Limb (tissue), 2 donors: Measurements from ENCODE around the gene OSBPL7.

Experiments
- DNase-seq, 2 donors: peaks; one replicate each; pipeline ENCODE4 v3.0.0-alpha.2; 2016; ENCODE audit errors: extremely low spot score in 2 of 2

Gene OSBPL7

DNA sequence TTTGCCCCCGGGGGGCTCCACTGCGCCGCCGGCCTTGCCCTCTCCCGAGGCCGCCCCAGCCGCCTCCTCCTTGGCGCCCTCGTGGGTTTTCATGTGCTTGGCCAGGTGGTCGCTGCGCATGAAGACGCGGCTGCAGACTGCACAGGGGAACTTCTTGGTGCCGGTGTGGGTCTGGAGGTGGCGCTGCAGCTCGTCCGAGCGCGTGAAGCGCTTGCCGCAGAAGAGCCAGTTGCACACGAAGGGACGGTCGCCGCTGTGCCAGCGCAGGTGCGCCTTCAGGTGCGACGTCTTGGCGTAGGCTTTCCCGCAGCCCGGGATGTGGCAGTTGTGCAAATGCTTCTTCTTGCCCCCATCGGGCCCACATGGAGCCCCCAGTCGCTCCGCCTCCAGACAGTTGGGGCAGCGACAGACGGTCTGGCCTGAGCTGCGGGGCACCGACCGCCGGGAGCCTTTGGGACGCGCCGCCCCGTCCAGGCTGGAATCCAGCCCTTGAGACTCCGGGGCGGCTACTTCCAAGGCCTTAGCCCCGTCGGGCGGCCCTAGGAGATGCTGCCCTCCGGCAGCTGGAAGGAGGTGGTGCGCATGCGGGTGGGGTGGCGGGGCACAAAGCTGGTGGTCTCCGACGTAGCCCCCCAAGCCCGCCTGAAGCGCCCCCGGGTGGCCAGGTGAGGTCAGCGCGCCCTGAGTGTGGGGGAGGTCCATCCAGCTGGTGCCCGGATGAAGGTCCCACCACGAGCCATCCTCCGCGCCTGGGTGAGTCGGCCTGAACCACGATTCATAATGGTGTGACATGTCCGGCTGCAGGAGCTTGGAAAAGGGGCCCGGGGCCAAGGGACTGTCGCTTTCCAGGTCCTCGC is 26.0 kb upstream of the OSBPL7 start:
- no peak for DNase-seq

DNA sequence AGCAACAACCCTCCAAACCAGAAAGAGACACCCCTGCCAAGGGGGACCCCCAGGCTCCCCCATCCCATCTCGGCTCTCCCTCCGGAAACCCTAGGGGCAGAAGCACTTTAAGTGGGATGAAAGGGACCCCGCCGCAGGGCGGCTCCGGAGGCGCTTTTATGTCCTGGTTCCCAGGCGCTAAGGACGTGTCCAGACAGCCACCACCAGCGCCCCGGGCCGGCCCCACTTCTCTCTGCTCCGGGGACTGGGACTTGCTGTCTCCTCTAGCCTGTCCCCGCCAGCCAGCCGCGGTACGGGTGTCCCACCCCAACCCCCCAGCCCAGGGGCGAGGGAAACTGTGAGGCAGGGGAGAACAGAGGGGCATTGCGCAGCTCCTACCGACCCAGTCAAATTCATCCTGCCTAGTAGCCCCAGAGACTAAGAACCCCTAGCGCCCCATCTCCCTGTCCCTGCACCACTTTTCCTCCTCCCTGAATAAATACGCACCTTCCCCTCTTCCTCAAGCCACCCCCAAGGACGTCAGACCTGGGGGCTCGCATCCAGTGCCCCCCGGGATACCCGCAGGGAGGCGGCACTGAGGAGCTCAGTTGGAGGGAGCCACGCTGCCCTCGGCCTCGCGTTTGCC is 25.2 kb upstream of the OSBPL7 start:
- no peak for DNase-seq

DNA sequence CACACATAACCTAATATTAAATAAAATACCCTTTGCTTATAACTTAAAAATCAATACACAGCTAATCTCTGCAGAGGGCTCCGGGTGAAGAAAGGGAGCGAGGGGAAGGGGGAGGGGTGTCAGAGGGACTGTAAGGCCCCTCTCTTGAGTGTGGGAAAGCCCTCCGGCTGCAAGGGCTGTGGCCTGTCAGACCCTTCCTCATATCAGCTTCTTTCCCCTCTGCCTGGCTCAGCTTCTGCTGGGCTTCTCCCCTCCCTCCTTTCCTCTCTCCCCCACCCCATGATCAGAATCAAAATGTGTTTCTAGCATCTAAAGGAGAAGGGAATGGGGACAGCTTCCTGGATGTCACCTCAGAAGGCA is 24.1 kb upstream of the OSBPL7 start:
- no peak for DNase-seq

DNA sequence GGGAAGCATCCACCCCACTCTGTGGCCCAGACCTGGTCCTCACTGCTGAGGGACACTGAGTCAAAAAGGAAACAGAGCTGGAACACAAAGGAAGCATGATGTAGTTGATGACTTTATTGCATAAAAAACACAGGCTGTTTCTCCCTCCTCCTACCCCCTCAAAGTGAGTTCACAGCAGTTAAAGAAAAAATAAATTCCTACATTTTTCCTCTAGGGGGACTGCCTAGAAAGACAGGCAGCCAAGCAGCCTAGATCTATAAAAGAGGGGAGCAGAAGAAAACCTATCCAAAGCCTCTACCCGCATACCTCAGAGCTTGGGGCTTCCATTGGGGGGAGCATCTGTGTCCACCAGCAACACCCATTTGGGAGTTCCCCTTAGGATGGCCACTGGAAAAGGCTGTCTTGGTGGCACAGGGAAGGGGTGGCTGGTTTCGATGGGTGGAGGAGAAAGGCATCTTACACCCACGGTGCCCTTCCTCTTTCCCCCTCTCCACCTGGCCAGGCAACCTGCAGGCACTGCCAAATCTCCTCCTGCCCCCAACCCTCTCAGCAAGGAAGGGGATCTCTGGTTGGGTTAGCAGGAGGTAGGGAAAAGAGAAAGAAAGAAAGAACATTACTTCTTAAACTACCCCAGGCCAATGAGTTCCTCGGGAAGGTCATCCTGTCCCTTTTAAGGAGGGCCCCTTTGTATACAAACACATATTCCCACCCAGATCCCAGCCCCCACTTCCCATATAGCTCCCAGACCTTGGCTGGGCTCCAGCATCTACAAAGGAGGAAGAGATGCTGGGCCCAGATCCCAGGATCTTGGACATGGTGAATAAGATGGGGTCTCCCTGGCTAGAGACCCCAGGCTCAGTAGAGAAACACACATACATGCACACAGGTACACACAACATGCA is 23.5 kb upstream of the OSBPL7 start:
- no peak for DNase-seq

DNA sequence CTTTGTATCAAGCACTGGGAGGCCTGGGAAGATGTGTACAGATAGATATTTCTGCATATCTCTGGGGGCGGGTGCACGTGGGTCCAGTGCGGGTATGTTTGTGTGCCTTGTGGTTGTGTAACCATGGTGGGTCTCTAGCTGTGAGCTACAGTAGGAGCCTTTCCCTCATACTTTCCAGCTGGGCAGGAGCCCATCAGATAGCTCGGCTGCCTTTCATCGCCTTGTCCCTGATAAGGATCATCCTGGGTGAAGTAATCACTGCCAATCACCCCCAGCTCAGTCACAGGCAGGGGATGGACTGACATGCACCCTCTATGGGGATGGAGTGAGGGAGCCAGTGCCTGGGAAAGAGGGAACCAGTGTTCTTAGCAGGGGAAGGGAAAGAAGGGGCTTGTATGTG is 22.6 kb upstream of the OSBPL7 start:
- DNase-seq = no peak

DNA sequence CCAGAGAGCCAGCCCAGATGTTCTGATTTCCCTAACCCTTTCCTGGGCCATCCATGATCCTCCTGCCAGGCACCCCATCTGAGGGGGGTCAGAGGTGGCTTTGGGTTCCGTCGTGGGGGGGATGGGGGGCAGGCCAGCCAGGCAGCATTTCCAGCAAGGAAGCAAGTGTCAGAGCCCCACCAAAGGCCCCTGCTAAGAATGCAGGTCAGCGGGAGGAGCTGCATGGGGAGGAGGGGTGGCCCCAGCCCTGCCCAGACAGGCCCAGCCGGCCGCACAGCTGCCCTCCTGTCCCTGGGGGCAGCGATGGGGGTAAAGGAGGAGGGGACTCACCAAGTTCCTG is 21.8 kb upstream of the OSBPL7 start:
- DNase-seq = no peak

DNA sequence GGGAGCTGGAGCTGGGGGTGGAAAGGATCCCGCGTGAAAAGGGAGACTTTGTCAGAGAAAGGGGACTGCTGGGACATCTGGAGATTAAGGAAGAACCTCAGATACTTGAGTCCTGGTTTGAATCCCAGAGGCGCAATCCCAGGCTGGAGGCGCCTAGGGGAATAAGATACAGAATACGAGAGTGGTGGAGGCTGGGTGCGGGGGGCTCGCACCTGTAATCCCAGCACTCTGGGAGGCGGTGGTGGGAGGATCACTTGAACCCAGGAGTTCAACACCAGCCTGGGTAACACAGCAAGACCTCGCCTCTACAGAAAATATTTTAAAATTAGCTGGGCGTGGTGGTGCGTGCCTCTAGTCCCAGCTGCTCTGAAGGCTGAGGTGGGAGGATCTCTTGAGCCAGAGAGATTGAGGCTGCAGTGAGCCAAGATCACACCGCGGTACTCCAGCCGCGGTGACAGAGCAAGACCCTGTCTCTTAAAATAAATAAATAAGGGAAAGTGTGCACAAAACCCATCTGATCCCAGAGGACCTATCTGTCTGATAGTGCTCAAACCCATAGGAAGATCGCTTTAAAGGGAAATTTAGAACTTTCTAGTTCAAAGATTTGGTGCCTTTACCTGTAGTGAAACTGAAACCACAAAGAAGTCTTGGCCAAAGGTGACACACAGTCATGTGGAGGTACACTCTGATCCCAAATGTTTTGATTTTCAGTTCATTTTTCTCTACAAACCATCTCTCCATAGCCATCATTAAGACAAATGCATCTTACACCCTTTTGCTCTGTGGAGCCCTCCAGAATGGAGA is 20.1 kb upstream of the OSBPL7 start:
- DNase-seq = no peak

DNA sequence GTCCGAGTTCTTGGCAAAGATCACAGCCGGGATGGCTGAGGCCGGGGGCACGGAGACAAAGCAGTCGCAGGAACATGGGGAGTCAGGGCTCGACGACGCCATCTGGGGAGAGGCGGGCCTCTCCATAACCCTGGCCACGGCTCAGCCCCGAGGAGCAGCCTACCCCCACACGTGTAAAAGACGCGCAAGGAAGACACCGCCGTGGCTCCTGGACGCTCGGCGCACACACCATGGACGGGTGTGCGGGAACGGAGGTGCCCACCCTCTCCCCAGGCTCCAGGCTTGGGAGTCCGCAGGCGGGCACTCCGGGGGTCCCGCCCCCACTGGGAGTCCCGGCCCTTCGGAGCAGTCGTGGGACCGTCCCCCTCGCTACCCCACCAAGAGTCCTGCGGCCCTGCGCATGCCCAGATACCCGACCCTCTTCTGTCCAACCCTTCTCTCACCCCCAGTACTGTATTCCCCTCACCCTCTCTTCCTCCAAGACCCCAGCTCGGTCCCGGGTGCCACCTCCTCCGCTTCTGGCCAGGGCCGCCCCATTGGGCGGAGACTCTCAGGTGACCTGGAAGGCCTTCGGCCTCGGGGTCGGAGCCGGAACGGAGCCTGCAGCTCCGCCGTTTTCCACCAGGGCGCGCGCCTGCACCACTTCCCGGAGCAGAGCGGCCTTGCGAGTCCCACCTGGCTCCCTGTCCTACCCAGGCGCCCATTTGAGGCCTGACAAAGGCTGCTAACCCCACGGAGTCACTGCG is 19.3 kb upstream of the OSBPL7 start, which contains the start of gene SCRN2:
Gene SCRN2 (minus strand): TSS at position 532 of the 746 bp plus-strand sequence. CDS start 430 bp downstream, at position 102.
- DNase-seq = peak; percentile 81 to 94

DNA sequence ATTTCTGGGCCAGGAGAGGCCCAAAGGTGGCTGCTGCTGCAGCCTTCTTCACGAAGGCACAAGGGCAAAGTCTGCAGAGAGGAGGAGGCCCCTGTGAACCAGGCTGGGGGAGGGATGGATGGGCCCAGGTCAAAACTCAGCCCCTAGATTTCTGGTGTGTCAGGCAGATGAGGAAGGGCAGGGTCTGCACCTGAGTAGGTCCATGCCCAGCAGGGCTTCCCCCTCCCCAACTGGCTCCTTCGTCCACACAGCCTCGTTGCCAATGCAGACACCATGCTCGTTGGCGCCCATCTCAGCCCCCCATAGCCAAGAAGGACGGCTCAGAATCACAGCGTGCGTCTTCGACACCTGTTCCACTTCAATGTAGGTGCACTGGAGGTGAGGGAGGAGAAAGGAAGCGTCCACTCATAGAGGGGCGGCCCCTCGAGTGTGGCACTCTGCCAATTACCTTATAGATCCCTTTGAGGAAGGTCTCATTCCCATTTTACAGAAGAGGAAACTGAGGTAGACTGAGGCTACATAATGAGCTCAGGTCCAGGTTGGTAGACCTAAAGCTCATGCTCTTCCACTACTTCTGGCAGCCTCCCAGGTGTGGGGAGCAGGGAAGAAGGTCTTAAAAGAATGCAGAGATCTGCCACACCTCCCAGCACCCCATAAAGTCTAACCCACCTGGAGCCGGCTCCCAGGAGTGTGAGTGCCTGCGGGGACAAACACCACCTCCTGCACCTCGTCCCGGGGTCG is 18.6 kb upstream of the OSBPL7 start:
- no peak for DNase-seq

DNA sequence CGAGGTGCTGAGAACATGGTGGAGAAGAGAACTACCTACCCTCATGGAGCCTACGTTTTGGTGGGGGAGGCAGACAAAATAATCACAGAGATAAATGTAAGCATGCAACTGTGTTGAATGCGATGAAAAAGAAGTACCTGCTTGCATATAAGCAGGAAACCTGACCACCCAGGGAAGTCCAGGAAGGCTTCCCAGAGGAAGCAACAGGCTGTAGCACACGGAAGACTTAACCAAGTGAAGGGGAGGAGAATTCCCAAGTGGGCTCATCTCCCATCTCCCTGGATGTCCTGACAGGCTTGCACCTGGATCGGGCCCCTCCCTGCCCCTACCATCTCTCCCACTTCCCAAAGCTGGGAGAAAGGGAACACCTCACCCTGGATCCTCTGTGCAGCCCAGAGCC is 17.5 kb upstream of the OSBPL7 start:
- no peak for DNase-seq

DNA sequence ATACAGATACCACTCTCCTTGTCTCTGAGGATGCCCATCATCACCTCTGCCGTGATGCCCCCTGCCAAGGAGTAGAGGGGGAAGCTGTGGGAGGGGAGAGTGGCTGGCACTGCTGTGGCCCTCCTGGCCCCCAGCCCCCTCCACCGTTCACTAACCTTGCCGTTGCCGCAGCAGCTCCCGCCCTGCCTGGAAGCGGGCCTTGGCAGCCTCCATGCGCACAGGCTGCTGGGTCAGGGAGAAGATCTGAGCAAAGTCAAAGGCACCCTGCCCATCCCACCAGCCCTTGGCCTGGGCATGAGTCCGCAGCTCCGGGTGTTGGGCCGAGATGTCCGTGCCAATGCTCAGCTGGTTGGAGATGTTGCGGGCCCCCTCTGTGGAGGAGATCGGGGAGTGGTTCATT is 17.0 kb upstream of the OSBPL7 start:
- no peak for DNase-seq

DNA sequence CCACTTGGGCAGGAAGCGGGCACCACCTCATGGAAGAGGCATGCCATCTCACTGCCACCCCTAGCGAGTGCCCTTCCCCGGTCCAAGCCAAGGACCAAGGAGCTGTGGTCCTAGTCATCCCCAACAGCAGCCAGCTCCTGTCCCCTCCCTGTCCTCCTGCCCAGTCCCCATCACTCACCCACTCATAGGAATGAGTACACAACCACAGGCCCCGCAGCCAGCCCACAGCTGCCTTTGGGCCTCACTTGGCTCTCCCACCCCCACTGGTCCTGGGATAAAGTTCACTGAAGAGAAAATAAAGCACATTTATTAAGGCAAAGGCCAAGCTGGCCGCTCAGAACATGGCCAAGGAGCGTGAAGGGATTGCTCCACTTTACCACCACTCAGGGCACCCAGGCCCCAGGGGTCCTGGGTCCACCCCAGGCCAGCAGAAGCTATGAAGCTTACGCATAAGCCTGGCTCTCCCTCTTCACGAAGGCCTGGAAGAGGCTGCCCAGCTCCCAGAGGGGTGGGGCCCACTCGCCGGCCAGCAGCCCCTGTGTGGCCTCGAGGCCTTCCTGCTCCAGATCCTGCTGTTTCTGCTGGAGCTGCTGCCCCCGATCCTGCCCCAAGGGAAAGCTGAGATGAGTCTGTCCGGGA is 15.9 kb upstream of the OSBPL7 start:
- no peak for DNase-seq

DNA sequence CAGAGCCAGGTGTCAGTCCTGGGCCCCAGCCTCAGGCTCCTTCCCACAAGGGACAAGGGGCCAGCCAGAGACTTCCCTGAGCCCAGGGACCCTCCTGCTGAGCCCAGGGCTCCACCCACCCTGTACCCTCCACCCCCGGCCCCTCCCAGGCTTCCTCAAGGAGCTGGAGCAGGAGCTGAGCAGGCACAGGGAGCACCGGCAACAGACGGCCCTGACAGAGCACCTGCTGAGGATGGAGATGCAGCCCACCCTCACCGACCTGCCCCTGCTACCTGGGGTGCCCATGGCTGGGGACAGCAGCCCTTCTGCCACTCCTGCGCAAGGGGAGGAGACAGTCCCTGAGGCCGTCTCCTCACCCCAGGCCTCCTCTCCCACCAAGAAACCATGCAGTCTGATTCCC is 15.0 kb upstream of the OSBPL7 start:
- DNase-seq = no peak

DNA sequence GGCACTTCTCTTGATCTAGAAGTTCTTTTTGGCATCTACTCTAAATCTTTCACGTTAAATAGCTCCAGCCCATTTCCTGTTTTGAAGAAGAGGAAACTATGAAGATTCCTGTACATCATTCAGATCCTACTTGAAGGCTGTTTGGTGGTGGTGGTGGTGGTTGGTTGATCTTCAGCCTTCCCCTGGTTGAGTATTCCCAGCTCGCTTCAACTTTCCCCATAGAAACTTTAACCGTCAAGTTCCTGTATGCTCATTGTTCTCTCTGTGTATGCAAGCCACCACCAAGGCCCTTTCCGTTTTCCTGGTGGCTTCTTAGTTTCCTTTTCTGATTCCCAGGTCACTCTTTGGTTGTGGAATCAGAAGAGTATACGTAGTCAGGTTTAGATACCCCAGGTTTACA is 13.2 kb upstream of the OSBPL7 start:
- DNase-seq = no peak

DNA sequence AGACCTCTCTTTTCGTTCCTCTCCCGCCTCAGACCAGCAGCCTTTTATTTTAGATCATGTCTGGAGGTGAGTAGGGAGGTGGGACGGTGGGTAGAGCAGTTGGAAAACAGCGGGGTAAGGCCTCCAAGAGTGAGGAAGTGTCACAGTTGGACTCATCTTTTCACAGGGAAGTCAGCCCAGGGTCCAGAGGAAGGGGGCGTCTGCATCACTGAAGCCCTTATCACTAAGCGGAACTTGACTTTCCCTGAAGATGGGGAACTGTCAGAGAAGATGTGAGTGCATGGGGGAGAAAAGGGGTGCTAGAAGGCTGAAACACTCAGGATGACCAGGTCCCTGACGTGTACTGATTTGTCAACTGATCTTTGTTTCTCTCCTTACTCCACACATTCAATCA is 10.3 kb upstream of the OSBPL7 start:
- no peak for DNase-seq

DNA sequence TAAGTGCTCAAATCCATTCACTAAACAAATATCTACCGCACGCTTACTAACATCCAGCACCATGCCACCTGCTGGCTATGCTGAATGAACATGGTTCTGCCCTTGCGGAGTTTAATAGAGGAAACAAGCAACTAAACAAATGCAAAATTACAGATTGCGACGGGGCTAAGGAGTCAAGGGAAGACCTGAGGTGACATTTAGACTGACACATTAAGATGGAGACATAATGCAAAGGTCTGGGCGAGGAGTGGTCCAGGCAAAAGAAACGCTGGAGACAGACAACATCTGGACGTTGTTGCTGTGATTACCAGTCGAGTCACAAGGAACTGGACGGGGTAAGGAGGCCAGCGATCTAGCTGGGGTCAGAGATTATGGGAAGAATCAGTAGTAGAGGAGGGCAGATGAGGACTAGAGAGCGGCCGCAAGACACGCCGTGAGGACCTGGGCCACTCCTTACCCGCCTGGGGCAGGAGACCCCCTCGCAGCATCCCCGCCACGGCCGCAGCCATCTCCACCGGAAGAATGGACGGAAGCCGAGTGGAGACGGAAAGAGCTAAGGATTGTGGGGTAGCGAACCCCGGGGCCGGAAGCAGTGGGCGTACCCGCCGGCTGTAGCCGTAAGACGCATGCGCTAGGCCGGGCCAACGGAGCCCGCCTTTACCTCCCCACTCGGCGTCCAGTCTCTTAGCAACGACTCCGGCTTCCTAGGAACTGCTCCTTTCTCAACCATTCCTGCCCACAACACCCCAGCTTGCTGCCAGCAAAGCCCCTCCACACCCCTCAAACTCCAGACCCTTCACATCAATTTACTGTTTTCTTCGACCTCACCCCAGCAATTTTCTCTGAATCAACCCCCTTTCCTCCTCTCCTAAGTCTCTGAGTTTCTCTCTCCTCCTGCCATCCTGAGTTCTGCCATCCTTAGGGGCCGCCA is 9.7 kb upstream of the OSBPL7 start, which contains the start of the genes LRRC46 and MRPL10:
Gene LRRC46 (plus strand): TSS at position 668 of the 931 bp plus-strand sequence. CDS start 320 bp downstream, outside the sequence.
Gene MRPL10 (minus strand): TSS at position 539 of the 931 bp plus-strand sequence. CDS start 30 bp downstream, at position 509.
- DNase-seq = peak; percentile 97

DNA sequence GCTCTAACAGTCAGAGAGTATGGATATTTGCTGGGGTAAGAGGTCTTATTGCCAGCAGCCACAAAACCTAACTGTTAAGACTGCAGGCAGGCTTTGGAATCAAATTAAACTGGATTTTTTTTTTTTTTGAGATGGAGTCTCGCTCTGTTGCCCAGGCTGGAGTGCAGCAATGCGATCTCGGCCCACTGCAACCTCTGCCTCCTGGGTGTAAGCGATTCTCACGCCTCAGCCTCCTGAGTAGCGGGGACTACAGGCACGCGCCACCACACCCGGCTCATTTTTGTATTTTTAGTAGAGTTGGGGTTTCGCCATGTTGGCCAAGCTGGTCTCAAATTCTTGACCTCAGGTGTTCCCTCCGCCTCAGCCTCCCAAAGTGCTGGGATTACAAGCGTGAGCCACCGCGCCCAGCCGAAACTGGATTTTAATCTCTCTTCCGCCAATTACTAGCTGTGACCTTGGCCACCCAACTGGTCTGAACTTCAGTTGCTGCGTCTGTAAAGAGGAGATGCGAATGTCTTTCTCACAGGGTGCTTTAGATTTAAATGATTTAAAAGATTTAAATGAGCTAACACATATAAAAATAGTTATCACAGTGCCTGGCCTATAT is 8.9 kb upstream of the OSBPL7 start:
- DNase-seq = no peak

DNA sequence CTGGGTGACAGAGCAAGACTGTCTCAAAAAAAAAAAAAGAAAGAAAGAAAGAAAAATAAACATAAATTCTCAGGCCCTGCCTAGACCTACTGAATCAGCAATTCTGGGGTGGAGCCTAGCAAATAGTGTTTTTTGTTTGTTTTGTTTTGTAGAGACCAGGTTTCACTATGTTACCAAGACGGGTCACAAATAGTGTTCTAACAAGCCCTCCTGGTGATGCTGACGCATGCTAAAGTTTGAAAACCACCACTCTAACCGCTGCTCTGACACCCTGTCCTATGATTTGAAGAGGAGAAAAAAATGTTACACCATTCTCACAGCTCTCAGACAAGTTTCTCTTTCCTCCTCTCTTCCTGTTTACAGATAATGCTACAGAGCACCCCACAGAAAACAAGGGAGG is 8.3 kb upstream of the OSBPL7 start:
- no peak for DNase-seq
